DMS53 (cell line): ENCODE measurements around the gene SOCS1.

Experiments used
- DNase-seq: peaks from one replicate; lab custom pipeline; 2025; lab: John Stamatoyannopoulos, UW

SOCS1 gene

DNA sequence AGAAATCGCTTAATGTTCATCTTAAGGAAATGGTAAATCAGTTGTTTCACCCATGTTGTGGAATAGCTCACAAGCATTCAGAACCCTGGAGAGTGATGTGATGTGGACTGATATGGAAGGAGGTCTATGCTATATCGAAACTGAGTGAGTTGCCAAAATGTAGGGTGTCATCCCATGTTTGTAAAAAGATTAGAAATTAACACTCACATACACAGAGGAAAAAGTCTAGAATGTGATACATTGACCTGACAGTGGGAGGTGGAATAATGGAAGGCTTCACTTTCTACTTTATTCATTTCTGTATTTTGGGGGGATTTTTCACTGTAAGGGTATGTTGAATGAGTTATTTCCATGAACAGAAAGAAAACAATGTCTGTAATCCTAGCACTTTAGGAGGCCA, 29.8 kb upstream of the SOCS1 start:
- DNase-seq = no peak

DNA sequence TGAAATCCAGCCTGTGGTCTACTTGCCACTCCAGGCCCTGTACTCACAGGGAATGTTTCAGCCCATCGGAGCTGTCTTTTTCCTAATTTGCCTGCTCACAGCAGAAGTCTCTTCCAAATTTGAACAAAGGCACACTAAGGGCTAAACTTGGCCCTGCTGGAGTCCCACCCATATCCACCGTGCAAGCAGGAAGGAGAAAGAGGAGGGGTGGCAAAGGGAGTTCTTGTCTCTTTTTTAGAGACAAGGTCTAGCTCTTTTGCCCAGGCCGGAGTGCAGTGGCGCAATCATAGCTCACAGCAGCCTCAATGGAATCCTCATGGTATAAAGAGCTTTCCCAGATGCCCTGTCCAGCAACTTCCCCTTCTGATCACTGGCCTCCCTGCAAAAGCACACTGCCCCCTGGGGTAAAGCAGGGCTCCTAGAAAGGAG, 27.8 kb upstream of the SOCS1 start:
- DNase-seq = no peak

DNA sequence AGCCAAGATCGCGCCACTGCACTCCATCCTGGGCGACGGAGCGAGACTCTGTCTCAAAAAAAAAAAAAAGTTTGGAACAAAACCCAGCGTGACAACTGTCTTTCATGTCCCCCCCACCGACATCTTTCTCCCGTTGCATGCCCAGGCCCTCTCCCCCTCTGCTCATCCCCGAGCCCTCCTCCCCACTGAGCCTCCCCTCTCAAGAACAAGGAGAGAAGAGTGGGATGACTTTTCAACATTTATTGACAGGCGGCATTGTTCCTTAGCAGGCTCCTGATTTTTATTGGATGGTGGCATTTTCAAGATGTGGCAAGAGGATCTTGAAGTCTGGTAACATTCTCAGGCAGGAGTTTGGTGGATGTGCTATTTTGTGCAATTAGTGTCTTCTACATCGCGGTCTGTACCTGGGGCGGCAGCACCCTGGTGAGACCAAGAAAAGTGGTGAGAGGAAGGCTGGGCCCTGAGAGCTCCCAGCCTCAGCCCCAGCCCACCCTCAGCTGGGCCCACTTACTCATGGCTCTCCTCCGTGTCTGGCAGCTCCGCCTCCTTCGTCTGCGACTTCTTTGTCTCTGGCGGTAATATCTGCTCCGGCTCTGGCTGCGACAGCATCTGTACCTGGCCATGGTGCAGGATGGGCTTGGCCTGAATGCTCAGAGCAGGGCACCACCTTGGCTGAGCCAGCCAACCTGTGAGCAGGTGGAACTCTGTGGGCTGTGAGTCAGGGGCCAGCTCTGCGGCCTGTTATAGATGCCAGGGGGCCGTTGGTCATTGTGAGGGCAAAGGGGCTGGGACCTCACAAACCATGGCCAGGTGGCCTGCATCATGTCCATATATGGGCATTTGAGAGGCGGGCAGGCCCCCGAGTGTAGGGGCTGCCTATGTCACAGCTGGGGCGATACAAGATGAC, 24.9 kb upstream of the SOCS1 start, which contains the start of gene PRM1:
TSS of gene PRM1 (minus strand) at position 715 of the 907 bp plus-strand sequence. CDS start at position 623, 92 bp downstream.
- DNase-seq = no peak

- DNase-seq = no peak
These were observed 23.0 kb upstream of the SOCS1 start for GRCh38 chr16:11278681-11279628.

GRCh38 chr16:11277607-11278337, 21.8 kb upstream of the SOCS1 start:
- no peak for DNase-seq

DNA sequence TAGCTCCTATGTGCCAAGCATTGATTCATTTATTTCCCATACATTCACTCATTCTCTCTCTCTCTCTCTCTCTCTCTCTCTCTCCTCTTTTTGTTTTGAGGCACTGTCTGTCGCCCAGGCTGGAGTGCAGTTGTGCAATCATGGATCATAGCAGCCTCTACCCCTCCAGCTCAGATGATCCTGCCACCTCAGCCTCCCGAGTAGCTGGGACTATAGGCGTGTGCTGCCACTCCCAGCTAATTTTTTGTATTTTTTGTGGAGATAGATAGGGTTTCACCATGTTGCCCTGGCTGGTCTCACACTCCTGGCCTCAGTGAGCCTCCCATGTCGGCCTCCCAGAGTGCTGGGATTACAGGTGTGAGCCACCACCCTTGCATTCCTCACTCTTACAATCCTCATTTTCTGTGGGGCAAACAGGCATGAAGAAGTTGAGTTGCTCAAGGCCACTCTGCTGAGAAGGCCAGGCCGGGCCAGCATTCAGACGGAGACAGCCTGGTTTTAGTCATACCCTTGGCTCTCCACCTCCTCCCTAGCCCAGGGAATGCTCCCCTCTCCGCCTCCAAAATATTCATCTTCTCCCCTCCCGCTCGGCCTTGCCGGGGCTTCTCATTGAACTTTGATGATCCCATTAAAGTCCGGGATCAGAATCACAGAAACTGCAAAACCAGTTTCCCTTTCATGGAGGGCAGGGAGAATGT, 21.0 kb upstream of the SOCS1 start:
- DNase-seq = no peak

DNA sequence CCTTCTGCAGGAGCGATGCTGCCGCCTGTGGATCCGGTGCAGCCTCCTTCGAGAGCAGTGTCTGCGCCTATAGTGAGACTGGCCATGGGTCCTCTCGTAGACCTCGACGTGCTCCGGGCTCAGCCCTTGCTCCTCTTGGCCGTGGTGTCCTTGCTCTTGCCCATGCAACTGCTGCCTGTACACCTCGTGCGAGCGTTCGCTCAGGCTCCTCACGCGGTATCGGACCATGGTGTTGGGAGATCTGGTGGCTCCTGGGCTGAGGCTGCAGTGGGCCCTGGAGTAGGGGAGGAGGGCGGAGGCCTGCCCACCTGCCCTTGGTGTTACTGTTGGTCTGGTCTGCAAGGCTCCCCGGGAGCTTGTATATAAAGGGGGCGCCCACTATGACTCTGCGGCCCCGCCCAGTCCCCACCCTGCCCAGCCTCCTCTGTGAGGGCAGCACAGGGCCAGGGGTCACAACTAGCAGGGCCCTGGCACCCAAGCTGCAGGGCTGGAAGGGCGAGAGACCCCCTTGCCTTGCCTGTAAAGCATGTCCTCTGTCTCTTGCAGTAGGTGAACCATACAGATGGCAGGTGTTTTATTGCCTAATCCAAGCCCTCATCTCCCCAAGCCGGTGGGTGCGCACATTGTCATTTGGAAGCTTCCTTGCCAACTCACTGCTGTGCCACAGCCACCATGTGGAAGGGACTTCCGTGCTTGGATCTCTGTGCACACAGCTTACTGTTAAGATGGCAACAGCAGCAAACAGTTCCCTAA, 20.3 kb upstream of the SOCS1 start, which contains the start of gene PRM2:
TSS of gene PRM2 (minus strand) at position 338 of the 753 bp plus-strand sequence. CDS start at position 228, 110 bp downstream.
- no peak for DNase-seq

DNA sequence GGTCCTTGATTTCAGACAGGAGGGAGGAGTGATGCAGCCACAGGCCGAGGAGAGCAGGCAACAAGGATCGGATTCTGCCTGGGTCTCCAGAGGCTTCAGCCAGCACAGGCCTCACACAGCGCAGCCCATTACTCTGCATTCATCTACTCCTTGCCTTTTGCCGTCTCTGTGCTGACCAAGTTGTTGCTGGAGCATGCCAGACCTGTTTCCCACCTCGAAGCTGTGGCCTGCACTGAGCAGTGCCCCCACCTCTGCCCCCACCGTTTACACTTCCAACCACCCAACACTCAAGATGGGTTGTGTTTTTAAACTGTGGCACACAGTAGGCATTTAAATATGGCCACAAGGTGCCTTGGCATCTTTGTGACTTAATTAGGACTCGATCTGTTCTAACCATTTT, 19.0 kb upstream of the SOCS1 start:
- DNase-seq = no peak

- DNase-seq = no peak
These were observed 17.8 kb upstream of the SOCS1 start for GRCh38 chr16:11273721-11274324.

DNA sequence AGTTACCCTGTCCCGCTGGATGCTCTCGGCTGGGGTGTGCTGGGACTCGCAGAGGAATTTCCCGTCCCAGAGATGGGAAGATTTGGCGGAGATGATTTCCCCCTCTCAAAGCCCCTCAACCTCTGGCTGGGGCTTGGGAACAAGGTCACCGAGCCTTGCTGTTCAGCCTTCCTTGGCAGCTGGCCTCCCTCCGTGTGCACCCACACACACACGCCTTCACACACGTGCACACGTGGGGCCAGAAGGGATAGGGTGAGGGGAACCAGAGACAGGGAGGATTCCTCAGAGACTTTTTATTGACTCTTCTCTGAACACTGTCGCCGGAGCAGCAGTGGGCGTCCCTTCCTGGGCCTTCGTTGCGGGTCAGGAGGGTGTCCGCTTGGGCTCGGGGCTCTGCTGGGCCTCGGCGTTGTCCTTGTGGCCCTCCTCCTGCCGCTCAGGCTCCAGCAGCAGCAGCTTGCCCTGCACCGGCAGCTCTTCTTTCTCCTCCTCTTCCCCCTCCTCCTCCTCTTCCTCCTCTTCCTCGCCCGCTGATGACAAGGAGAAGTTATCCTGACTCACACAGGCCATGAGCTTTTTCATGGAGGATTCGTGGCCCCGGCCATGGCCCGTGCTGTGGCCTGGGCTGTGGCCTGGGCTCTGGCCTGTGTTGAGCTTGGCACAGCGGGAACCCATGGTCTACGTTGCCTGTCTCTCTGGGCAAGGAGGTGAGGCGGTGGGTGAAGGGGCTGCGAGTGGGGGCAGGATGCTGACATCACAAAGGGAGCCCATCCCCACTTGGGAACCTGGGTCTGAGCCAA, 17.1 kb upstream of the SOCS1 start, which contains the start of gene PRM3:
TSS of gene PRM3 (minus strand) at position 709 of the 800 bp plus-strand sequence. CDS start at position 675, 34 bp downstream.
- DNase-seq = no peak

DNA sequence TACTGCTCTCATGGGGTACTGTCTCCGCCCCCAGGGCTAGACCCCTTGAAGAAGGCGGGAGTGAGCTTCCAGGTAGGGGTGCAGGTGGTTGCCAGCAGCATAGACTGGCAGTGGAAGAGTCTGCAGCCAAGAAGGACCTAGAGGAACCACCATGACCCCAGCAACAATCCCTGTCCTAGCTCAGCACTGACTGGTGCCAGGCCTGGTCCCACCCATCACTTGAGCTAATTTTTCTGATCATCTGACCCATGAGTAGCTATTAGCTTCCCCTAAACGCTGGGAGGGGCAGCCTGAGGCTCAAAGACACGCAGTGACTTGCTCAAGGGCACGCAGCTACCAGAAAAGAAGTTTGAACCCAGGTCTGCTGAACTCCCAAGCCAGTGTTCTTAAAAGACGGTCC, 16.5 kb upstream of the SOCS1 start:
- DNase-seq = no peak

GRCh38 chr16:11271610-11272009, 15.6 kb upstream of the SOCS1 start:
- DNase-seq = no peak

DNA sequence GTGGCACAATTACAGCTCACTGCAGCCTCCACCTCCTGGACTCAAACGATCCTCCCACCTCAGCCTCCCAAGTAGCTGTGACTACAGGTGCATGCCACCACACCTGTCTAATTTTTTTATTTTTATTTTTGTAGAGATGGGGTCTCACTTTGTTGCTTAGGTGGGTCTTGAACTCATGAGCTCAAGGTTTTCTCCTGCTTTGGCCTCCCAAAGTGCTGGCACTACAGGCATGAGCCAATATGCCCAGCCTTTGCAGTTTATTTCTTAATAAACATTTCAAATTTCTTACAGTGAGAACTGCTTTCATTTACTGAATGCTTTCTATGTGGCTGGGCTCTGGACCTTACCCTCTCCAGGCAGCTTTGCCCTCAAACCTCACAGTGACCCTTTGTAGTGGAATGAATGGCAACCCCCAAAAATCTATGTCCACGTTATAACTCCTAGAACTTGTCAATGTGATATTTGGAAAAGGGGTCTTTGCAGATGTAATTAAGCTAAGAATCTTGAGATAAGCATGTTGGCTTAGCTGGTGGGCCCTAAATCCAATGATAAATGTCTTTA, 14.7 kb upstream of the SOCS1 start:
- DNase-seq = no peak

DNA sequence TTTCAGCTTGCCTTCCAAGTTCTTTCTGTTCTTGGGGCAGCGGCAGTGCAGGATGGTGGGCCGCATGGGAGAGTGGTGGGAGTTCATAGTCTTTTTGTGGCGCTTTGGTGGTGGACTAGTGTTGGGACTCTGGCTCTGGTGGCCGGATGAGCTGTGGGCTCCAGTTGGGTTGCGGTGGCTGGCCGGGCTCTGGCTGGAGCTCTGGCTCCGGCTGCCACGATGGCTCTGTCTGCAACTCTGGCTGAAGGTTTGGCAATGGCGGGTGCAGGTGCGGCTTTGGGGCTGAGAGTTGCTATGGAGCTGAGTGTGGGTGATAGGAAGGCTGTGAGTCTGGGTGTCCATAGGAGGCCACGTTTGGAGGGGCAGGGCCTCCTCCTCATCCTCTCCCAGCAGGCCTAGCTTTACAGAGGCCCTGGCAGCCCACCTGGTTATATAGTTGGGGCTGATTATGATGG, 12.9 kb upstream of the SOCS1 start, which contains the start of gene TNP2:
TSS of gene TNP2 (minus strand) at position 405 of the 455 bp plus-strand sequence. CDS start at position 342, 63 bp downstream.
- DNase-seq = no peak

GRCh38 chr16:11265124-11265523, 9.1 kb upstream of the SOCS1 start:
- no peak for DNase-seq

GRCh38 chr16:11264155-11264832, 8.3 kb upstream of the SOCS1 start:
- no peak for DNase-seq

- no peak for DNase-seq
These were observed 7.7 kb upstream of the SOCS1 start for GRCh38 chr16:11263737-11264136.

GRCh38 chr16:11262915-11263314, 6.9 kb upstream of the SOCS1 start:
- no peak for DNase-seq
